Mucosa of gallbladder (tissue), 1 donor: Measurements from ENCODE around the gene CCL16. TPM values are rescaled to one million over a fixed set of nuclear protein-coding genes. Genes with fewer than 3 reads are reported as not detected.
A peak's percentile ranks its signal among the peaks of the same experiment; 100 is the strongest.

ENCODE experiments used
- DNase-seq: peaks from one replicate; pipeline ENCODE4 v3.0.0-alpha.2; 2020; ENCODE audit warnings: low spot score
- total RNA-seq: library from RNA; stranded (reverse); gene quantifications from one replicate; pipeline ENCODE4 v1.2.1, GENCODE V29; 2021
- donor health status: DM: no; HTN: no; CAD: no.

CCL16 gene
- total RNA-seq, 1 donor from 2014 or later = 0.35 TPM

DNA sequence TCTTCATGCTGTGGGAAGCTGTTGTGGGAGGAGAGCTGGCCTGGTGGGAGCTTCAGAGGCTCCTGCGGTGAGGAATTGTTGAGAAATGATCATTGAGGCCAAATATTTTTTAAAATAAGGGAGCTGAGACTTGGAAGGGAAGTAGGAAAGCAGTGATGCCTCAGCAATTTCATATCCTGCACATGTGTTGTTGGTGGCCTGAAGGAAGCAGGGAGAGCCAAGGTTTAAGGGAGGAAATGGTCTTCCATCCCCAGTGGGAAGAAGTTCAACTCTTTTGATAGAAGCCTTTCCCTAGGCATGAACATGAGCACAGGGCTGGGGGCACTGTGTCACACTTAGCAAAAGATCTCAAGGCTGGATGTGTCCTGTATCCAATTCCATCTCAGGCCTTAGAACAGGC lies 5.3 kb upstream of the CCL16 start, which contains the start of gene CCL14:
Gene CCL14, minus strand, starts transcription at position 87 of the 400 bp plus-strand sequence. Its CDS starts 80 bp downstream, at position 7.
- DNase-seq = no peak

DNA sequence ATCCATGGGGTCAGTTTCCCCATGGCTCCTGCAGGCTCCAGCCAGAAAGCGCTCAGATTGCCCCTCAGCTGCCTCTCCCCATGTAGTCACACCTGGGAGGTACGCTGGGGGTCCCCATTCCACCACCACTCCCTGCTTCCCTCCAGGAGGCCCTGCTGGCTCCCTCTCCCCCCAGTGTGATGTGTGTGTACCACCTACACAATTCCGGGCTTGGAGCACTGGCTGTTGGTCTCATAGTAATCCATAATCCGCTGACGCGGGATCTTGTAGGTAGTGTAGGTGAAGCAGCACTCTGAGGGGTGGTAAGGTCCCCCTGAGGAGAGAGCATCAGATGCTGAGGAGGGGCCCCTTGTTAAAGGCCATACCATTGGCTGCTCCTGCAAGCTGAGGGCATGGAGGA lies 2.8 kb upstream of the CCL16 start:
- no peak for DNase-seq

DNA sequence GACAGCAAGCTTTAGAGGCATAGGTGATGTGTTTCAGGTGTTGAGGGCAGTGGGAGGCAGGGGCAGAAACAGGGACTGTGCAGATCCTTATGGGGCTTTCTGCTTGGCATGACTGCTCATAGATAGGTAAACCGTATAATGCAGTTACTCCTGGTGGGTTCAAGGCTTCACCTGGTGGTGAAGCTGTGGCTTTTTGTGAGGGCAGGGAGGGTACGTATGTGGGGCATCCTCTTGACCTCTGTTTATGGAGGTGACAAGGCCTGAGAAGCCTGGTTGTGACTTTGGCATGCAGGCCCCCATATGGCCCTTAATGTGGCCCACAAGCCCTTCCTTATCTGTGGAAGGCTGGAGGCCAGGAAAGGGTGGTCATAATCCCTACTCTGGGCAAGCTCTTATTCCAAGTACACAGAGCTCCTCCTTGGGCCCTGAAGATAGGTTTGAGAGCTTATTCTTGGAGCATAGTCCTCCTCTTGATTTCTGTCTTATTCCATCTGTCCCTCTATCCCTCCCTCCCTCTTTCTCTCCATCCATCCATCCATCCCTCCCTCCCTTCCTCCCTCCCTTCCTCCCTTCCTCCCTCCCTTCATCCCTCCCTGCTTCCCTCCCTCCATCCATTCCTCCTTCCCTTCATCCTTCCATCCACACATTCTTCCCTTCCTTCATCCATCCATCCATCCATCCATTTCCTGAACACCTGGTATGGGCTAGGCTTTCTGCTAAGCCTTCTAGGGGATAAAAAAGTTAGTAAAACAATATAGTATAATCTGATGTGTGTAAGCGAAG lies 1.3 kb upstream of the CCL16 start:
- no peak for DNase-seq

DNA sequence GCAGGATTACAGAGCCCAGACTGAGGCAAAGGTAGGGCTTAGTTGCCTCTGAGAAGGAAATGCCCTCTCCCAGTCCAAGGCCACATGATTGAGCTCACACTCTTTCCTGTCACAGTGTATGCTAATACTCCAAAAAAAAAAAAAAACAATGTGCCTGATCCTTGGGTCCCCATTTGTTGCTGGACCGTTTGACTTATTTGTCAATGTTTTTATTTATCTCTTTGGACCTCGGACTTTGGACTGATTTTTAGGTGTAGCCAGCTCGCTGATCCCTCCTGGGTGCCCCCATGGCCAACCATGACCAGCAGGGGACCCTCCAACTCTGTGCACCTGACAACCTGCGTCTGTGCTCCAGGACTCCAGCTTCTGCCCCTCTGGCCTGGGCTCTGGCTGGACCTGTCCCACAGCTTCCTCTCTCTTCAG lies 622 bp upstream of the CCL16 start:
- no peak for DNase-seq

DNA sequence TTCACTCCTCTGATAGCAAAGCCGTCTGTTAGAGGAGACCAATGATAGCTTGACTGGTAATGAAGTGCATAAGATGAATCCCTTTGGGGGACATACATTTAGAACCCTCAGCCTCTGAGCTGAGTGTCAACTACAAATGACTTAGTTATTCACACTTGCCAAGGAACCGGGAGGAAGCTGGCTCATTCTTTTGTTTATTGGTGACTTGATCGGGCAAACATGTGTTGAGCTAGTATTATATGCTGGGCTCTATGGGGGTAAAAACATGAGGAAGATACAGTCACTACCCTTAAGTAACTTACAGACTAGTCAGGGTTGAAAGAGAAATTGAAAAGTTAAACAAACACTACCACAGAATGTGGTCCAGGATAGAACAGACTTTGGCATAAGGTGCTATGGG lies 3.0 kb downstream of the CCL16 start:
- no peak for DNase-seq

DNA sequence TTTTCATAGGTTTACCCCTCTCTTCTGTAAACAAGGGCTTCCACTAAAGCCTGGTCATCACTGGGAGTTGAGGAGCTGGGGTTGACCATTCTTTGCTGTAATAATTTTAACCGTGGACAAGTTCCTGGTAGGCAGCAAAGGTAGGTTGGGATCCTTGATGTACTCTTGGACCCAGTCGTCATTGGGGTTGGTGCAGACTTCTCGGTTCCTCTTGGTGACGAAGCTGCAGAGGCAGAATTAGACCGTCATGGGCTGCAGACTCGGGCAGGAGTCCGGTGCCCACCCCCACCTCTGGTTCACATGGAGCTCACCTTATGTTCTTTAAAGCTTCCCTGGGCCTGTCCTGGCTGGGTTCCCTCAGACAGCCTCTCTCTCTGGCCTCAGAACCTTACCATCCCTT lies 3.8 kb downstream of the CCL16 start:
- DNase-seq = no peak

DNA sequence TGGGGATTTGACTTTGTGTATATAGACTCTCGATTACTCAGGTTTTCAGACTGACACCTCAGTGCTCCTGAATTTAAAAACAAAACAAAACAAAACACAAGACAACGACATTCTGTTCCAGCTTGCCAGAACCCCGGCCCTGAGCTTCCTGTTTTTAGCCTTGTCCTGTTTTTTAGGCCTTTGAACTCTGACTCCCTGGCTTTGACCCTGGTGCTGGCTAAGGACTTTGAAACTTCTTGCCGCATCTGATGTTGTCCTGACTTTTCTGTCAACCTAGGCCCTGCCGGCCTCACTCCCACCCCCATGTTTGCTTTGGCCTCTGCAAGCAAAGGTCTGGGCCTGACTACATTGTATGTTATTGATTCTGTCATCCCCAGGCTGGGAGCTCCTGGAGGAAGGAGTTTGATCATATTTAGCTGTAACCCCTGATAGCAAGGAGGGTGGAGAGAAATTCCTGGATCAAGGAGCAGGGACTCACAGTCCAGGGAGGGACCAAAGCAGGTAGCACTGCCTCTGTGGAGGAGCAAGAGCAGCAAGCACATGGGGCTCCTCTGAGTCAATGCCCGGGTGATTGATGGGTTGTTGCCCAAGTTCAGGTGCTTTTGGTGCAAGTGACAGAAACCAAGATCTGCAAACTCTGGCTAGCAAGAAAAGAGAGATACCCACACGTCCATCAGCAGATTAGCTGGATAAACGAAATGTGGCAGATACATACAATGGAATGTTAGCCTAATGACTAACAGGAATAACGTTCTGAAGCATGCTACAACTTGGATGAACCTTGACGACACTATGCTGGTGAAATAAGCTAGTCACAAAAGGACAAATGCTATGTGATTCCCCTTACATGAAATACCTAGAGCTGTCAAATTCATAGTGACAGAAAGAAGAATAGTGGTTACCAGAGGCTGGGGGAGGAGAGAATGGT lies 7.7 kb downstream of the CCL16 start:
- peak; percentile 62 for DNase-seq

DNA sequence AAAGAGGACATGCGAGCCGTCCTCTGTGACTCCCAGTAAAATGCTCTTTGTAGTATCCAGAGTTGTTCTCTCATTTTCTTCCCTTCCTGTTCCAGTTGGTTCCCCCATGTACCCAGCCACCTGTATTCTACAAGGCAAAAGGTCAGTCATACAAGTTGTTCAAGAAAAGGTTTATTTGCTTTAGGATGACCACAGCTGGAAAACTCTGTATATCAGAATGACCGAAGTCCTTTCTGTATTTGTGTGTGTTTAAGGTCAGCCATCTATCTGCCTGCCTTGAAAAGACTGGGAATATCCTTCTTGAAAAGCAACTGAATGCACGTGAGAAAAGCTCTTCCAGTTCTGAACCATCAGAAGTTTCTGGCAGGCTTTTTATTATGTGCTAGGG lies 8.4 kb downstream of the CCL16 start:
- no peak for DNase-seq

DNA sequence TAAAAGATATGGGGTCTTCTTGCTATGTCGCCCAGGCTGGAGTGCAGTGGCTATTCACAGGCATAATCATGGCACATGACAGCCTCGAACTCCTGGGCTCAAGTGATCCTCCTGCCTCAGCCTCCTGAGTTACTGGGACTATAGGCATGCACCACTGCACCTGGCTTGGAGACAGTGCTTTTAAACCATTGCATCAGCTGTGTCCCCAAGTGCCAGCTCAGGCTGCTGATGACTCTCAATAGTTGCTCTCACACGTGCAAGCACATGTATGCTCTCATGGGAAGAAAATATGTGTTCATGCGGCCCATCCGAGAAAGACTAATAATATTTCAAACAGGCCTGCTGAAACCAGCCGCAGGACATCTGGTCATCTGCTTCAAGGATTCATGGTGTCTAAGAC lies 8.8 kb downstream of the CCL16 start:
- DNase-seq = no peak

DNA sequence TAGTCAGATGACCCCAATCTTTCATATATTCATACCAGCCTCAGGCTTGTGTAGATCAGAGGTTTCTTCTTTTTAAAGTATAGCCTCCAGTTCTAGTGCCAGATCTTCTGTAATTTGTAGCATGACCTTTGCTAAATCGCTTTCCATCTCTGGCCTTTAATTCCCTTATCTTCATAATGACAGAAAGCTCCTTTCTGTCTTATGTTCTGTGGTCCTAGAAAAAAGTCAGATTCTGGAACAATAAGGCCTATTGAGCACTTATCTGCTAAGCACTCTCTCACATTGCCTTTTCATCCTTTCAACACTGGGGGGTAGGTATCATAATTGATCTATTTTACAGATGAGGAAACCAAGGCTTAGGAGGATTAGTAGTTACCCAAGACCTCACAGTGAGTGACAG lies 9.2 kb downstream of the CCL16 start:
- no peak for DNase-seq

DNA sequence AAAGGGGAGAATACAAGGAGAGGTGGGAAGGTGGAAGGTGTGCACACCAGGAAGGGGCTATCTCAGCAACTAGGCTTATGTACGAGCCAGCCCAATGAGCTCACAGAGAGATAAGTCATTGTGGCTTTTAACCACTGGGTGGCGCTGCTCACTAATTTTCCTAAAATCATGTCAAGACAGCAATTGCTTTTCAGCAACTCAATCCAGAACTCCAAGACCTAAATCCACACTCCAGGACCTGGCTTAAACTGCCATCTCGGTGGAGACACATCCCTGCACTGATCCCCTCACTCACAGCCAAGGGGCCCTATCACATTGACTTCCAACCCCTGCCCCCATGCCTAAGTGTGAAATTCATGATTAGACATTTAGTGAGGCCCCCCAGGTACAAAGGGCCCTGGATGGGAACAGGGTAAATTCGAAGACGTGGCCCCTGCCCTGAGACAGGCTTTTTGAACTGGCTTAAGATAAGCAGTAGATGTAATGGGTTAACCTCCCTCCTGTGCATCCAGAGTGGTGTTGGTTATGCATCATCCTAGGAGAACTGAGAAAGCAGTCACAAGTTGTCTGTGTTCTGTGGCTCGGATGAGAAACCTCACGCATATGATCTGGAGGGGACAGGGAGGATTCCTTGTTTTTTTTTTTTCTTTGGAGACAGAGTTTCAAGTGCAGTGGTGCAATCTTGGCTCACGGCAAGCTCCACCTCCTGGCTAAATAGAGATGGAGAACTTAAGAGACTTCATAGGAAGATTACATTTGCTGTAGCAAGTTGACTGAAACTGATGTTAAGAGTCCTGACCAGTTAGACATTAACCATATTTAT lies 11.5 kb downstream of the CCL16 start:
- DNase-seq = peak; percentile 86

DNA sequence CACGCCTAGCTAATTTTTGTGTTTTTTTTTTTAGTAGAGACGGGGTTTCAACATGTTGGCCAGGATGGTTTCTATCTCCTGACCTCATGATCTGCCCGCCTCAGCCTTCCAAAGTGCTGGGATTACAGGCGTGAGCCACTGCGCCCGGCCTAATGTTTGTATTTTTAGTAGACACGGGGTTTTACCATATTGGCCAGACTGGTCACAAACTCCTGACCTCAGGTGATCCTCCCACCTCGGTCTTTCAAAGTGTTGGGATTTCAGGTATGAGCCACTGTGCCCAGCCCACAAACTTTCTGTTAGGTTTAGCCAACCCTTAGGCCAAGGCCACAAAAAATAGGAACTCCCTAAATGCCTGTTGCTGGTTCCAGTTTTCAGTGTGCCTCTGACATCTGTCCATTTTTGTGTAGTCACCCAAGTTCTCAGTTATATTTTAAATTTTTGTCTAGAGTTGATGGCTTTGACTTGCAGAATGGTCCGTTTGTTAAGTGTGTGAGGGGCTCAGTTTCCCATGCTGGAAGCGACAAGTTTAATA lies 12.7 kb downstream of the CCL16 start:
- no peak for DNase-seq

DNA sequence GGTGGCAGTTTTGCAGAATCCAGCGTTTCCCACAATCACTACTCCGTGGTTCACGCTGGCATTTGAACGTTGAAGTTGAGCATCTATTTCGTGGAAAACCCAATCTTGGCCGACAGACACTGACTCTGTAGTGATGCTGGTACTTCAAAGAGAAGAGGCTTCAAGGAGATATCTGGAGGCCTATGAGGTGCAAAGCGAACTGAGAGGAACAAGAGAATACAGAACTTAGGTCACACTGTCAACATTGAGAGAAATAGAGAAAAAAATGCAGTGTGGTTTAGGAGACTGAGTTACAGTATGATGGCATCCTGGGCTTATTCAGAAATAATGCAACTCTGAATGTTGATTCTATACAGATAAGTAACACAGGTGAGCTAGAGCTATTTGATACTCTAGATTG lies 16.0 kb downstream of the CCL16 start:
- no peak for DNase-seq

DNA sequence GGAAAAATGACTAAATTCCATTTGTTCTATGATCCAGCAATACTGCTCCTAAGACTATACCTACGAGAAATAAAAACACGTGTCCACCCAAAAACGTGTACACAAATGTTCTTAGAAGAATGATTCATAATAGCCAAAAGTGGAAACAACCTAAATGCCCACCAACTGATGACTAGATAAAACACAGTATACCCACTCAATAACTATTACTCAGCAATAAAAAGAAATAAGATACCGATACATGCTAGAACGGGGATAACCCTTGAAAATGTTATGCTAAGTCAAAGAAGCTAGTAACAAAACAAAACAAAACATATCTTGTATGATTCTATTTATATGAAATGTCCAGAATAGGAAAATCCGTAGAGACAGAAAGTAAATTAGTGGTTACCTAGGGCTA lies 17.6 kb downstream of the CCL16 start:
- no peak for DNase-seq

DNA sequence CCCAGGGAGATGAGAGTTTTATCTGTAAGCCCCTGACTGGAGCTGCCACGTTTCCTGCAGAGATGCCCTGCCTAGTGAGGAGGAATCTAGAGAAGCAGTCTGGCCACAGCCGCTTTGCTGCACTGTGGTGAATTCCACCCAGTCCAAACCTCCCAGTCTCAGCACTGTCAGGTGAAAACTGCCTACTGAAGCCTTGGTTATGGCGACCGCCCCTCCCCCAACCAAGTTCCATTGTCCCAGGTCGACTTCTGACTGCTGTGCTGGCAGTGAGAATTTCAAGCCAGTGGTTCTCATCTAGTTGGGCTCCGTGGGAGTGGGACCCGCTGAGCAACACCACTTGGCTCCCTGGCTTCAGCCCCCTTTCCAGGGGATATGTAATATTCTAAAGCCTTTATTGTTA lies 27.6 kb downstream of the CCL16 start:
- no peak for DNase-seq

DNA sequence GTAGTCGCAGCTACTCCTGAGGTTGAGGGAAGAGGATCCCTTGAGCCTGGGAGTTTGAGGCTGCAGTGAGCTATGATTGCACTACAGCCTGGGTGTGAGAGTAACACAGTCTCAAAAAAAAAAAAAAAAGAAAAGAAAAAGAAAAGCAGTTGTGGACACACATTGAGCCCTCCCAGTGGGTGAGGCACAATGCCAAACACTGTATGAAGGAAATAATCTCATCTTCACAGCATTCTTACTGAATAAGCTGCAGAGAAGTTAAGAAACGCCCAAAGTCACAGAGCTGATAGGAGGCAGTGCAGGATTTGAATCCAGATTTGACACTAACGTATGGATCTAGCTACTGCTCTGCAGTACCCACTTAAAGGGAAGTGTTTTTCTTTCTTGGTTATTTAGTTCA lies 31.9 kb downstream of the CCL16 start:
- no peak for DNase-seq

DNA sequence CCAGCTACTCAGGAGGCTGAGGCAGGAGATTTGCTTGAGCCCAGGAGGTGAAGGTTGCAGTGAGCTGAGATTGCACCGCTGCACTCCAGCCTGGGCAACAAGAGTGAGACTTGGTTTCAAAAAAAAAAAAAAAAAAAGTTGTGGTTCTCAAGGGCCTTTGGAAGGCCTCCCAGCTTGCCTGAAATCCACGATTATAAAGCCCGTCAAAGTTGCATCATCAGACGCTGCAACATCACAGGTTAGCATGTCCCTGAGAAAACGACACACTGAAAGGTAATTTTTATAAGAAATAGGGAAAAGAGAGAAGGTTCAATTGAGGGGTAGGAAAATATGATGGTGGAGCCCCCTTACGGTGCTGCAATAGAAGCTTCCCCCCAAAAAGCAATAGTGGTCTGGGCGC lies 33.2 kb downstream of the CCL16 start:
- DNase-seq = no peak

DNA sequence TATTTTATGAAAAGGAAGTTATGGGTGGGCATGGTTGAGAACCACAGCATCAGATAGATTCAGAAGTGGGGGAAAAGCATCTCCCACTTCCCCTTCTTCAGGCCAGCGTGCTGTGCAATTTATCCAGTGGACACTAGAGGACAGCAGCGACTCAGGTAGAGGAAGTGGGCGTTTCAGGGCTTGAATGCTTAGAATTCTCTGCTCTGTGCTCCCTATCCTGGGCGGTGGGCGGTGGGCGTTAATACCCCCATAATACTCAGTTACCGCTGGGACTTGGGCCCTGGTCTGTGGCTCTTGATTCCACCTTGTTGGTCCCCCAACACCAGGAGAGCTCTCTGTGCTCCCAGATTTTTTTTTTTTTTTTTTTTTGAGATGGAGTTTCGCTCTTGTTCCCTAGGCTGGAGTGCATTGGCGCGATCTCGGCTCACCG lies 34.1 kb downstream of the CCL16 start:
- DNase-seq = peak; percentile 55

DNA sequence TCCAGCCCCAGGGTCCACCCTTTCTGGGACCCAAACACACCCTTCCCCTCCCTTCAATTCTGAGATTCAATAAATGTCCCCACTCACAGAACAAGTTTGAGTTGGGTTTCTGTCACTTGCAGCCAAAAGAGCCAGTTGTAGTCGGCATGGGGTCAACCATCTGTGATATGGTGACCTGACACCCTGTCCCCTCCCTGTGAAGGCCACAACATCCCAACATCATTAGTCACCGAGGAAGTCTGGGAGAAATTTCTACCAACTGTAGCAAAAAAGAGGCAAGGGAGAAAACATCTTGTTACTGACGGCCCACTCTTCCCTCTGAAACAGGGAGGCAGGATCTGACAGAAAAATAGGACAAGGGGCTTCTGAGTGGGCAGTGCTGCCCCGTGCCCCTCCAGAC lies 37.1 kb downstream of the CCL16 start:
- no peak for DNase-seq

DNA sequence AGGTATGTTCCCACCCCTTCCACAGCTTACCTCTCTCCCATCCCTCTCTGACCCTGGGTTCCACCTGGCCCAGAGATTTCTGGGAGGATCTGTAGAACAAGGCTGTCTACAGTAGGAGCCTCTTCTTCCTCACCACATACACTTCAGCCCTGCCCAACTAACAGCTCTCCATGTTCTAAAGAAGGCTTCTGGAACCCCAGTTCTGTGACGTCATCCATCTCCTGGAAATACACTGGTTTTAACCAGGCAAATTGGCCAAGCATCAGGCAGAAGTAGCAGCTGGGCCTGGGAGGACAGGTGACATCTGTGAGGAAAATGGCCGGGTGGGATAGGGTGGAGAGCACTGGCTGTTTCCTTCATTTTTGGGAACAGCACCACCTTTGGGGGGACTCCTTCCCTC lies 37.8 kb downstream of the CCL16 start, which contains the start of gene LYZL6:
Gene LYZL6, minus strand, starts transcription at position 177 of the 400 bp plus-strand sequence. CDS start 4,357 bp downstream, outside the sequence.
- DNase-seq = no peak

DNA sequence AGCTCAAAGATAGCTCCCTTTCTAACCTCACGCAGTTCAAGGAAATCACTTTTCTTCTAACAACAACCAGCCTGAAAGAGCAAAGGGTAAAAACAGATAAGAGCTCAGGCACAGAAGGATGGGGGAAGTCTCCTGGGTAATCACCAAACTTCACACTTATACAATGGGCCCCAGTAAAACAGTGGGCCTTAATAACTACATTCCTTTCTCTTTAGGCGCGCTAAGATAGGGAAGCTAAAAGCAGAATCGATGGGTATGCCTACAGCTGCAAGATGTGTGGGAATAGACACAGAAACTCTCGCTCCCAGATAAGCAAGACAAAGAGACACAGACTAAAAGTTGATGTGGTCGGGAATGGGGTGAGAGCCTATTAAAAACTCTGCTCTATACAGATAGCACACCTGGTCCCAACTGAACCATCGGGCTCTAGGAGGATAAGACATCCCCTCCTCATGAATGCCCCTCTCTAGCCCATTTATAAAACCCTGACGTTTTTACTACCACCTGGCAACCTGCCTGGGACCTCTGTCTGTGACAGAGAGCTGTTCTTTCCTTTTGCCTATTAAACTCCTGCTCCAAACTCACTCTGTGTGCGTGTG lies 38.6 kb downstream of the CCL16 start:
- DNase-seq = no peak
